Measurements from ENCODE around the gene WDR13.
"Not testable (repeated sequence)": the region's sequence is repeated elsewhere in the genome, so short reads cannot be mapped to it uniquely, and the experiment has no call there.

DNA sequence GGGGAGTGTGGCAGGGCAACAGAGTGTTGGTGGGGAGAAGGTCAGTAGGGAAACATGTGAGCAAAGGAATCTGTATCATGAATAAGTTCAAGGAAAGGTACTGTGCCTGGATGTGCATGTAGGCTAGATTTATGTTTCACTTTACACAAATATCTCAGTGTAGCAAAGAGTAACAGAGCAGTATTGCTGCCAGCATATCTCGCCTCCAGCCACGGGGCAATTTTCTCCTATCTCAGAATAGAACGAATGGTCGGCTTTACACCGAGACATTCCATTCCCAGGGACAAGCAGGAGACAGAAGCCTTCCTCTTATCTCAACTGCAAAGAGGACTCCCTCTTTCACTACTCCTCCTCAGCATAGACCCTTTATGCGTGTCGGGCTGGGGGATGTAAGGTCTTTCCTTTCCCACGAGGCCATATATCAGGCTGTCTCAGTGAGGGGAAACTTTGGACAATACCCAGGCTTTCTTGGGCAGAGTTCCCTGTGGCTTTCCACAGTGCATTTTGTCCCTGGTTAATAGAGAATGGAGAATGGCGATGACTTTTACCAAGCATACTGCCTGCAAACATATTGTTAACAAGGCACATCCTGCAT is 41.5 kb upstream of the WDR13 start:
- not testable (repeated sequence) for TF ChIP-seq POLR2AphosphoS5, POLR2A (IDR thresholded peaks at IDR 0.05)
- TF ChIP-seq, protein P1, sequence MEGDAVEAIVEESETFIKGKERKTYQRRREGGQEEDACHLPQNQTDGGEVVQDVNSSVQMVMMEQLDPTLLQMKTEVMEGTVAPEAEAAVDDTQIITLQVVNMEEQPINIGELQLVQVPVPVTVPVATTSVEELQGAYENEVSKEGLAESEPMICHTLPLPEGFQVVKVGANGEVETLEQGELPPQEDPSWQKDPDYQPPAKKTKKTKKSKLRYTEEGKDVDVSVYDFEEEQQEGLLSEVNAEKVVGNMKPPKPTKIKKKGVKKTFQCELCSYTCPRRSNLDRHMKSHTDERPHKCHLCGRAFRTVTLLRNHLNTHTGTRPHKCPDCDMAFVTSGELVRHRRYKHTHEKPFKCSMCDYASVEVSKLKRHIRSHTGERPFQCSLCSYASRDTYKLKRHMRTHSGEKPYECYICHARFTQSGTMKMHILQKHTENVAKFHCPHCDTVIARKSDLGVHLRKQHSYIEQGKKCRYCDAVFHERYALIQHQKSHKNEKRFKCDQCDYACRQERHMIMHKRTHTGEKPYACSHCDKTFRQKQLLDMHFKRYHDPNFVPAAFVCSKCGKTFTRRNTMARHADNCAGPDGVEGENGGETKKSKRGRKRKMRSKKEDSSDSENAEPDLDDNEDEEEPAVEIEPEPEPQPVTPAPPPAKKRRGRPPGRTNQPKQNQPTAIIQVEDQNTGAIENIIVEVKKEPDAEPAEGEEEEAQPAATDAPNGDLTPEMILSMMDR (IDR thresholded peaks at IDR 0.05) = not testable (repeated sequence)
